OCI-LY7 (cell line): Measurements from ENCODE around the gene PLXNA3. TPM values are rescaled to one million over a fixed set of nuclear protein-coding genes. Genes with fewer than 3 reads are reported as not detected.
A peak's percentile ranks its signal among the peaks of the same experiment; 100 is the strongest.

Source experiments
- BruUV-seq: library from RNA; stranded (reverse); fragments of 400-500 nt; replicated peaks from 2 replicates; lab custom pipeline; 2021; lab: Mats Ljungman, UMichigan
- CTCF ChIA-PET: fragments of 300-600 bp; sonication (Branson Sonifier 250); formaldehyde crosslinking; loops from one replicate; lab custom pipeline; 2022; ENCODE audit warnings: antibody characterized with exemption; ENCODE audit not compliant: unreplicated experiment; lab: Charles Lee
- POLR2A ChIA-PET: fragments of 300-600 bp; sonication (Branson Sonifier 250); formaldehyde crosslinking; loops from one replicate; lab custom pipeline; 2022; ENCODE audit warnings: antibody characterized with exemption; lab: Charles Lee
- DNase-seq: peaks from one replicate; pipeline ENCODE4 v3.0.0-alpha.2; 2015; ENCODE audit warnings: low spot score
- H2AFZ ChIP-seq: fragments of 200-600 bp; sonication (generic), shearing (Covaris generic); 2 replicates; pipeline ENCODE4 v1.6.1; 2014; ENCODE audit warnings: mild to moderate bottlenecking, antibody characterized with exemption, low read length, moderate library complexity
- H3K27ac ChIP-seq: fragments of 200-600 bp; sonication (generic); 2 replicates; pipeline ENCODE4 v1.5.1; 2014; ENCODE audit warnings: mixed run types, low read depth, mild to moderate bottlenecking, moderate library complexity, low read length, inconsistent platforms; ENCODE audit not compliant: poor library complexity, severe bottlenecking
- H3K36me3 ChIP-seq: fragments of 200-600 bp; sonication (generic); 2 replicates; pipeline ENCODE4 v1.6.1; 2014; ENCODE audit warnings: mild to moderate bottlenecking, antibody characterized with exemption, low read length, moderate library complexity, mixed read lengths; ENCODE audit not compliant: insufficient read depth
- H3K4me1 ChIP-seq: fragments of 200-600 bp; sonication (generic); 2 replicates; pipeline ENCODE4 v1.5.1; 2014; ENCODE audit warnings: mild to moderate bottlenecking, low read length; ENCODE audit not compliant: insufficient read depth, poor library complexity, severe bottlenecking
- H3K4me2 ChIP-seq: fragments of 200-600 bp; sonication (generic); 2 replicates; pipeline ENCODE4 v1.6.1; 2014; ENCODE audit warnings: mild to moderate bottlenecking, low read length
- H3K4me3 ChIP-seq: fragments of 200-600 bp; sonication (generic); 2 replicates; pipeline ENCODE4 v1.5.1; 2014; ENCODE audit warnings: mild to moderate bottlenecking, low read depth, low read length; ENCODE audit not compliant: poor library complexity, severe bottlenecking
- H3K79me2 ChIP-seq: fragments of 200-600 bp; sonication (generic); 2 replicates; pipeline ENCODE4 v1.6.1; 2016; ENCODE audit warnings: low read depth, mild to moderate bottlenecking, low read length, moderate library complexity, mixed read lengths; ENCODE audit not compliant: insufficient read depth
- H3K9me2 ChIP-seq: fragments of 200-600 bp; sonication (generic); 2 replicates; pipeline ENCODE4 v1.6.1; 2016; ENCODE audit warnings: mild to moderate bottlenecking, low read length, mixed read lengths; ENCODE audit not compliant: insufficient read depth
- H3K9me3 ChIP-seq: fragments of 200-600 bp; sonication (generic); 2 replicates; pipeline ENCODE4 v1.6.1; 2014; ENCODE audit warnings: mild to moderate bottlenecking, mixed run types, low read length, mixed read lengths
- H4K20me1 ChIP-seq: fragments of 200-600 bp; sonication (generic); 2 replicates; pipeline ENCODE4 v1.6.1; 2014; ENCODE audit warnings: mild to moderate bottlenecking, antibody characterized with exemption, low read length, moderate library complexity, mixed read lengths; ENCODE audit not compliant: insufficient read depth
- CTCF ChIP-seq: fragments of 200-600 bp; sonication (generic); conservative IDR thresholded peaks from 2 replicates; pipeline ENCODE4 v1.5.1; 2014; ENCODE audit warnings: mild to moderate bottlenecking, antibody characterized with exemption, low read length, moderate library complexity, mixed read lengths
- EZH2phosphoT487 ChIP-seq: fragments of 200-600 bp; sonication (generic); IDR thresholded peaks from 2 replicates; pipeline ENCODE4 v1.6.1; 2018; ENCODE audit warnings: low read depth, borderline replicate concordance, mild to moderate bottlenecking, mixed run types, antibody characterized with exemption, low read length, moderate library complexity, mixed read lengths
- intact Hi-C: fragments of 100-400 bp; cut with micrococcal nuclease; formaldehyde crosslinking; loops from one replicate; pipeline ENCODE4 v1.10.0; 2022; ENCODE audit not compliant: unreplicated experiment
- total RNA-seq, 2 experiments: library from RNA; depleted of rRNA in 1 of 2; stranded (reverse); fragments of >200 nt in 1 of 2; shearing (Covaris generic) in 1 of 2; gene quantifications; 2 replicates each; pipeline ENCODE4 v1.2.3, GENCODE V29; 2014 to 2022

The PLXNA3 gene
- total RNA-seq, 2 experiments from 2014 or later, result 5.6 to 8.0 TPM

- no TSS peak for BruUV-seq
- ChIA-PET CTCF (interaction anchor here (1.4 kb wide), 1 partner anchor 10 kb away, joined by 3 read pairs; no protein-coding TSS in a partner anchor), POLR2A (interaction anchor here (0.9 to 1.2 kb wide), 3 partner anchors 21 to 30 kb away, joined by 3 to 5 read pairs (median 3); partner anchors contain the start of genes SLC10A3 and UBL4A)
- Histone ChIP-seq H3K9me3 (no peaks in the 10 kb centered on the region), H3K4me3 (no peak overlapping the region), H3K27ac (no peak overlapping the region), H3K9me2 (no peaks in the 10 kb centered on the region), H3K36me3 (no peaks in the 10 kb centered on the region), H4K20me1 (no peaks in the 10 kb centered on the region), H3K4me1 (peaks cover 13% of the 10 kb centered on the region), H2AFZ (no peak overlapping the region), H3K4me2 (peak overlapping the region; percentile 79), H3K79me2 (no peaks in the 10 kb centered on the region)
- no peak for DNase-seq
- intact Hi-C loops, result loop anchor here (5.0 kb wide), 1 partner anchor 40 kb away; the partner anchor contains the start of gene LAGE3
- no peak for TF ChIP-seq CTCF
- no peak for TF ChIP-seq EZH2phosphoT487
Measured at GRCh38 chrX:154517101-154517781, 59.2 kb downstream of the PLXNA3 start.

- H2AFZ ChIP-seq, result no peak overlapping the region
- no peaks in the 10 kb centered on the region for H3K9me2 ChIP-seq
- H3K4me1 ChIP-seq, result peaks cover 13% of the 10 kb centered on the region
- intact Hi-C loops, result loop anchor here (5.0 kb wide), 1 partner anchor 42 kb away; the partner anchor contains the start of gene LAGE3
- H4K20me1 ChIP-seq, result no peaks in the 10 kb centered on the region
- no peak overlapping the region for H3K4me2 ChIP-seq
- no TSS peak for BruUV-seq
- no peaks in the 10 kb centered on the region for H3K36me3 ChIP-seq
- ChIA-PET CTCF (no interaction called here), POLR2A (no interaction called here)
- no peak overlapping the region for H3K27ac ChIP-seq
- no peak overlapping the region for H3K4me3 ChIP-seq
- no peaks in the 10 kb centered on the region for H3K79me2 ChIP-seq
- no peak for TF ChIP-seq CTCF
- TF ChIP-seq EZH2phosphoT487, result no peak
- no peak for DNase-seq
- no peaks in the 10 kb centered on the region for H3K9me3 ChIP-seq
Measured at GRCh38 chrX:154519389-154519788, 61.3 kb downstream of the PLXNA3 start.
